Body of pancreas (tissue), 4 donors: ENCODE data around the gene SENP8.

Source experiments
- POLR2A ChIP-seq, 3 donors: fragments of 450-650 bp; IDR thresholded peaks; one replicate each; pipeline ENCODE4 v1.6.1; 2016; ENCODE audit warnings: antibody characterized with exemption in 3 of 3, mild to moderate bottlenecking in 2 of 3
- TF ChIP-seq, protein P1 (sequence below), 7 experiments: fragments of 450-650 bp in 4 of 7; fragments of 200-600 bp in 3 of 7; sonication (generic) in 3 of 7; IDR thresholded peaks; one replicate each; pipeline ENCODE4 v1.5.1; 2016 to 2019; ENCODE audit warnings: antibody characterized with exemption in 7 of 7

DNA sequence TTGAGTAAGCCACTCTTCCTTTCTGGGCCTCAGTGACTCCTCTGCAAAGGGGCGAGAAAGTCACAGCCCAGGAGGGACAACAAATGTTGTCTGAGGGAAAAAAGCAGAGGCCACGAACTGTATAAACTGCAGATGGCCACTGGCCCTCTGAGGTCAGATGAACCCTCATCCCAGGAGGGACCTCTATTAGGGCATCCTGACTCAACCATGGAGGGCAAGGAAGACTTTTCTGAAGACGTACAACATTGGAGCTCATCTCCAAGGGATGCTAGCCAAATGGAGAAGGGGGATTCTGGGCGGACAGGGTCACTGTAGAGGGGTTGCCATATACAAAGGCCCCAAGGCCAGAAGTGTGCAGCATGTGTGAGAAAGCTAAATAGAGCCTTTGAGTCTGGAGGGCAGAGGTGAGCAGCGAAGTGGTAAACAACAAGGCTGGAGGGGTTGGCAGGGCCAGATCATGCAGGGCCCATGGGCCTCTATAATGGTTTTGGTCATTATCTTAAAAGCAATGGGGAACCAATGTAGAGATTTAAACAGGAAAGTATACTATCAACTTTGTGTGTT lies 62.6 kb downstream of the SENP8 start:
- TF ChIP-seq, protein P1, sequence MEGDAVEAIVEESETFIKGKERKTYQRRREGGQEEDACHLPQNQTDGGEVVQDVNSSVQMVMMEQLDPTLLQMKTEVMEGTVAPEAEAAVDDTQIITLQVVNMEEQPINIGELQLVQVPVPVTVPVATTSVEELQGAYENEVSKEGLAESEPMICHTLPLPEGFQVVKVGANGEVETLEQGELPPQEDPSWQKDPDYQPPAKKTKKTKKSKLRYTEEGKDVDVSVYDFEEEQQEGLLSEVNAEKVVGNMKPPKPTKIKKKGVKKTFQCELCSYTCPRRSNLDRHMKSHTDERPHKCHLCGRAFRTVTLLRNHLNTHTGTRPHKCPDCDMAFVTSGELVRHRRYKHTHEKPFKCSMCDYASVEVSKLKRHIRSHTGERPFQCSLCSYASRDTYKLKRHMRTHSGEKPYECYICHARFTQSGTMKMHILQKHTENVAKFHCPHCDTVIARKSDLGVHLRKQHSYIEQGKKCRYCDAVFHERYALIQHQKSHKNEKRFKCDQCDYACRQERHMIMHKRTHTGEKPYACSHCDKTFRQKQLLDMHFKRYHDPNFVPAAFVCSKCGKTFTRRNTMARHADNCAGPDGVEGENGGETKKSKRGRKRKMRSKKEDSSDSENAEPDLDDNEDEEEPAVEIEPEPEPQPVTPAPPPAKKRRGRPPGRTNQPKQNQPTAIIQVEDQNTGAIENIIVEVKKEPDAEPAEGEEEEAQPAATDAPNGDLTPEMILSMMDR (IDR thresholded peaks at IDR 0.05): no peak
- no peak for TF ChIP-seq POLR2A (IDR thresholded peaks at IDR 0.05)
